Esophagus muscularis mucosa (tissue), 4 donors: Measurements from ENCODE around the gene CAMSAP2. TPM values are rescaled to one million over a fixed set of nuclear protein-coding genes. Genes with fewer than 3 reads are reported as not detected.

Experiments
- DNase-seq: peaks from one replicate; pipeline ENCODE4 v3.0.0-alpha.2; 2017; ENCODE audit errors: extremely low spot score
- H3K27ac ChIP-seq, 4 donors: fragments of 200-600 bp; sonication (generic); replicated peaks in 1 of 4; 1 replicate in 3 of 4; 2 replicates in 1 of 4; pipeline ENCODE4 v1.5.1; 2016 to 2019; ENCODE audit warnings: mild to moderate bottlenecking in 1 of 4
- H3K27me3 ChIP-seq, 4 donors: fragments of 200-600 bp; sonication (generic); one replicate each; pipeline versions ENCODE4 v1.5.1 to v1.6.0; 2016 to 2019
- H3K36me3 ChIP-seq, 4 donors: fragments of 200-600 bp; sonication (generic); one replicate each; pipeline ENCODE4 v1.5.1; 2016 to 2019
- H3K4me1 ChIP-seq, 4 donors: fragments of 200-600 bp; sonication (generic); one replicate each; pipeline ENCODE4 v1.5.1; 2016 to 2019
- H3K4me3 ChIP-seq, 4 donors: fragments of 200-600 bp; sonication (generic); 1 replicate in 2 of 4; 2 replicates in 2 of 4; pipeline ENCODE4 v1.5.1; 2016 to 2019; ENCODE audit warnings: mild to moderate bottlenecking in 4 of 4, moderate library complexity in 1 of 4
- H3K9me3 ChIP-seq, 4 donors: fragments of 200-600 bp; sonication (generic); 1 replicate in 3 of 4; 2 replicates in 1 of 4; pipeline ENCODE4 v1.5.1; 2016 to 2019
- EP300 ChIP-seq: sonication (generic); formaldehyde crosslinking; IDR thresholded peaks from one replicate; pipeline ENCODE4 v1.6.1; 2017; ENCODE audit warnings: antibody characterized with exemption
- POLR2A ChIP-seq: fragments of 450-650 bp; IDR thresholded peaks from one replicate; pipeline ENCODE4 v1.6.1; 2017; ENCODE audit warnings: antibody characterized with exemption, moderate library complexity, mild to moderate bottlenecking, low read depth
- POLR2AphosphoS5 ChIP-seq, 2 donors: sonication (generic); formaldehyde crosslinking; IDR thresholded peaks; one replicate each; pipeline ENCODE4 v1.6.1; 2017; ENCODE audit warnings: antibody characterized with exemption in 2 of 2
- WGBS: methylation state at CpG from one replicate; pipeline ENCODE4 v1.1.5; 2018; 5-methylcytosine and 5-hydroxymethylcytosine counted together
- intact Hi-C: fragments of 100-400 bp; cut with DNase I; formaldehyde crosslinking; loops from one replicate; pipeline ENCODE4 v1.15.1; 2023
- total RNA-seq, 4 donors: library from RNA; depleted of rRNA; stranded (reverse); fragments of >200 nt; gene quantifications; one replicate each; pipeline versions ENCODE4 v1.1.0 to v1.2.1, GENCODE V29; 2016
- TF ChIP-seq, protein P1 (sequence below), 3 experiments: fragments of 200-600 bp in 2 of 3; fragments of 450-650 bp in 1 of 3; sonication (generic) in 2 of 3; IDR thresholded peaks; one replicate each; pipeline ENCODE4 v1.5.1; 2017 to 2019; ENCODE audit warnings: antibody characterized with exemption in 3 of 3, mild to moderate bottlenecking in 2 of 3, moderate library complexity in 1 of 3

Gene CAMSAP2
- total RNA-seq, 4 donors from 2014 or later = 34.6 to 44.0 (median 38.4) TPM

GRCh38 chr1:200729863-200730262 is 8.8 kb upstream of the CAMSAP2 start:
- TF ChIP-seq POLR2A = no peak
- TF ChIP-seq POLR2AphosphoS5 (IDR thresholded peaks at IDR 0.05) = no peak
- TF ChIP-seq EP300 = no peak
- TF ChIP-seq, protein P1, sequence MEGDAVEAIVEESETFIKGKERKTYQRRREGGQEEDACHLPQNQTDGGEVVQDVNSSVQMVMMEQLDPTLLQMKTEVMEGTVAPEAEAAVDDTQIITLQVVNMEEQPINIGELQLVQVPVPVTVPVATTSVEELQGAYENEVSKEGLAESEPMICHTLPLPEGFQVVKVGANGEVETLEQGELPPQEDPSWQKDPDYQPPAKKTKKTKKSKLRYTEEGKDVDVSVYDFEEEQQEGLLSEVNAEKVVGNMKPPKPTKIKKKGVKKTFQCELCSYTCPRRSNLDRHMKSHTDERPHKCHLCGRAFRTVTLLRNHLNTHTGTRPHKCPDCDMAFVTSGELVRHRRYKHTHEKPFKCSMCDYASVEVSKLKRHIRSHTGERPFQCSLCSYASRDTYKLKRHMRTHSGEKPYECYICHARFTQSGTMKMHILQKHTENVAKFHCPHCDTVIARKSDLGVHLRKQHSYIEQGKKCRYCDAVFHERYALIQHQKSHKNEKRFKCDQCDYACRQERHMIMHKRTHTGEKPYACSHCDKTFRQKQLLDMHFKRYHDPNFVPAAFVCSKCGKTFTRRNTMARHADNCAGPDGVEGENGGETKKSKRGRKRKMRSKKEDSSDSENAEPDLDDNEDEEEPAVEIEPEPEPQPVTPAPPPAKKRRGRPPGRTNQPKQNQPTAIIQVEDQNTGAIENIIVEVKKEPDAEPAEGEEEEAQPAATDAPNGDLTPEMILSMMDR (IDR thresholded peaks at IDR 0.05) = no peak
- Histone ChIP-seq H3K9me3 (no peaks in the 10 kb centered on the region), H3K36me3 (no peaks in the 10 kb centered on the region), H3K27ac (no peak overlapping the region), H3K4me3 (no peak overlapping the region), H3K4me1 (no peaks in the 10 kb centered on the region), H3K27me3 (no peaks in the 10 kb centered on the region)
- no peak for DNase-seq
- WGBS = 59% methylated on average over 3 of the region's 3 CpGs
- intact Hi-C loops = no loop called here

- H3K9me3 ChIP-seq = no peaks in the 10 kb centered on the region
- no peak for DNase-seq
- H3K36me3 ChIP-seq = no peaks in the 10 kb centered on the region
- H3K4me3 ChIP-seq = no peak overlapping the region
- H3K27me3 ChIP-seq = no peaks in the 10 kb centered on the region
- intact Hi-C loops = no loop called here
- H3K27ac ChIP-seq = no peak overlapping the region
- WGBS = 92% methylated on average over 5 of the region's 5 CpGs
- no peaks in the 10 kb centered on the region for H3K4me1 ChIP-seq
- no peak for TF ChIP-seq EP300
- no peak for TF ChIP-seq POLR2AphosphoS5 (IDR thresholded peaks at IDR 0.05)
- no peak for TF ChIP-seq POLR2A
- TF ChIP-seq, protein P1 (IDR thresholded peaks at IDR 0.05) = no peak
Measured at GRCh38 chr1:200731654-200732332, 6.9 kb upstream of the CAMSAP2 start.

- 78% methylated on average over 7 of the region's 7 CpGs for WGBS
- Histone ChIP-seq H3K4me3 (no peak overlapping the region), H3K27ac (no peak overlapping the region), H3K4me1 (no peaks in the 10 kb centered on the region), H3K36me3 (no peaks in the 10 kb centered on the region), H3K9me3 (no peaks in the 10 kb centered on the region), H3K27me3 (no peaks in the 10 kb centered on the region)
- no peak for DNase-seq
- intact Hi-C loops = no loop called here
- no peak for TF ChIP-seq POLR2AphosphoS5 (IDR thresholded peaks at IDR 0.05)
- TF ChIP-seq, protein P1 (IDR thresholded peaks at IDR 0.05) = no peak
- no peak for TF ChIP-seq POLR2A
- no peak for TF ChIP-seq EP300
Measured at GRCh38 chr1:200732438-200732837, 6.3 kb upstream of the CAMSAP2 start.

DNA sequence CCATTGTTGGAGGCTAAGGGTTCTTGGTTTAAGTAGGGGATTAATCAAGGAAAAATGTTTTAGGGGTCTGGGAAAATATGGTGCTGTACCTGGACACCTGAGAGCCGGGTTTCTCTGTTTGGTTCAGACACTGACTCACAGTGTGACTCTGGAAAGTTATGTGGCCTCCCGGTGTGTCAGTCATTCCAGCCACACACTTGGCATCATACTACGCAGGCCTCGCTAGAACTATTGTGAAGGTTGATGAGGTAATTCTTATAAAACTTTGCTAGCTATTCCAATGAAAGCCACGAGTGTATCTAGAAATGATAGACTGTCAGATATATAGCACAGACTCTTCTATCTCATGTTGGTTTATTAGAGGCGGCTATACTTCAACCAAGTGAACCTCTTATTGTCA is 4.8 kb upstream of the CAMSAP2 start:
- Histone ChIP-seq H3K9me3 (no peaks in the 10 kb centered on the region), H3K36me3 (no peaks in the 10 kb centered on the region), H3K27me3 (no peaks in the 10 kb centered on the region), H3K4me3 (no peak overlapping the region), H3K4me1 (peaks cover 5 to 8% (median 7%) of the 10 kb centered on the region in 4 donors), H3K27ac (no peak overlapping the region)
- TF ChIP-seq POLR2AphosphoS5 (IDR thresholded peaks at IDR 0.05) (no peak), EP300 (no peak), POLR2A (no peak)
- TF ChIP-seq, protein P1 (IDR thresholded peaks at IDR 0.05) = no peak
- intact Hi-C loops = no loop called here
- DNase-seq = no peak
- WGBS = 85% methylated on average over 6 of the region's 6 CpGs
